HG03025 (cell line): Measurements from ENCODE around the gene NAPG.
"Not testable (repeated sequence)": the region's sequence is repeated elsewhere in the genome, so short reads cannot be mapped to it uniquely, and the experiment has no call there.

Experiments
- ATAC-seq: cut with Tn5 transposase; IDR thresholded peaks from one replicate; pipeline ENCODE4 v1.9.1; 2021; ENCODE audit warnings: mild to moderate bottlenecking, moderate library complexity; ENCODE audit not compliant: unreplicated experiment, low FRiP score

The NAPG gene

GRCh38 chr18:10543277-10543676, 17.4 kb downstream of the NAPG start:
- no peak for ATAC-seq

- ATAC-seq, result no peak
These were observed 18.4 kb downstream of the NAPG start for GRCh38 chr18:10544093-10544748.

- ATAC-seq, result no peak
These were observed 20.9 kb downstream of the NAPG start for GRCh38 chr18:10546557-10547300.

- no peak for ATAC-seq
These were observed 26.4 kb downstream of the NAPG start for GRCh38 chr18:10552226-10552625.

- ATAC-seq, result not testable (repeated sequence)
These were observed 30.4 kb downstream of the NAPG start for GRCh38 chr18:10556251-10556650.

- ATAC-seq, result no peak
These were observed 31.4 kb downstream of the NAPG start for GRCh38 chr18:10557085-10557677.

GRCh38 chr18:10558243-10558966, 32.6 kb downstream of the NAPG start:
- ATAC-seq, result no peak

- no peak for ATAC-seq
These were observed 33.1 kb downstream of the NAPG start for GRCh38 chr18:10558967-10559298.

GRCh38 chr18:10559553-10560451, 34.0 kb downstream of the NAPG start:
- ATAC-seq, result no peak

GRCh38 chr18:10560452-10561045, 34.7 kb downstream of the NAPG start:
- ATAC-seq, result no peak

GRCh38 chr18:10562773-10563160, 36.9 kb downstream of the NAPG start:
- ATAC-seq, result no peak

GRCh38 chr18:10563886-10564285, 38.1 kb downstream of the NAPG start:
- ATAC-seq, result no peak

- no peak for ATAC-seq
These were observed 39.3 kb downstream of the NAPG start for GRCh38 chr18:10564975-10565773.

- no peak for ATAC-seq
These were observed 40.0 kb downstream of the NAPG start for GRCh38 chr18:10565835-10566234.

- ATAC-seq, result no peak
These were observed 40.6 kb downstream of the NAPG start for GRCh38 chr18:10566390-10566789.

- ATAC-seq, result not testable (repeated sequence)
These were observed 44.1 kb downstream of the NAPG start for GRCh38 chr18:10569941-10570340.

- no peak for ATAC-seq
These were observed 44.8 kb downstream of the NAPG start for GRCh38 chr18:10570622-10571021.

GRCh38 chr18:10571537-10571936, 45.7 kb downstream of the NAPG start:
- no peak for ATAC-seq

- ATAC-seq, result not testable (repeated sequence)
These were observed 47.4 kb downstream of the NAPG start for GRCh38 chr18:10573261-10573660.
